GDM1 (cell line): ENCODE data around the gene ZNF391.
"Not testable (repeated sequence)": the region's sequence is repeated elsewhere in the genome, so short reads cannot be mapped to it uniquely, and the experiment has no call there.

ENCODE experiments used
- DNase-seq: peaks from one replicate; lab custom pipeline; 2025; lab: John Stamatoyannopoulos, UW

The ZNF391 gene

DNA sequence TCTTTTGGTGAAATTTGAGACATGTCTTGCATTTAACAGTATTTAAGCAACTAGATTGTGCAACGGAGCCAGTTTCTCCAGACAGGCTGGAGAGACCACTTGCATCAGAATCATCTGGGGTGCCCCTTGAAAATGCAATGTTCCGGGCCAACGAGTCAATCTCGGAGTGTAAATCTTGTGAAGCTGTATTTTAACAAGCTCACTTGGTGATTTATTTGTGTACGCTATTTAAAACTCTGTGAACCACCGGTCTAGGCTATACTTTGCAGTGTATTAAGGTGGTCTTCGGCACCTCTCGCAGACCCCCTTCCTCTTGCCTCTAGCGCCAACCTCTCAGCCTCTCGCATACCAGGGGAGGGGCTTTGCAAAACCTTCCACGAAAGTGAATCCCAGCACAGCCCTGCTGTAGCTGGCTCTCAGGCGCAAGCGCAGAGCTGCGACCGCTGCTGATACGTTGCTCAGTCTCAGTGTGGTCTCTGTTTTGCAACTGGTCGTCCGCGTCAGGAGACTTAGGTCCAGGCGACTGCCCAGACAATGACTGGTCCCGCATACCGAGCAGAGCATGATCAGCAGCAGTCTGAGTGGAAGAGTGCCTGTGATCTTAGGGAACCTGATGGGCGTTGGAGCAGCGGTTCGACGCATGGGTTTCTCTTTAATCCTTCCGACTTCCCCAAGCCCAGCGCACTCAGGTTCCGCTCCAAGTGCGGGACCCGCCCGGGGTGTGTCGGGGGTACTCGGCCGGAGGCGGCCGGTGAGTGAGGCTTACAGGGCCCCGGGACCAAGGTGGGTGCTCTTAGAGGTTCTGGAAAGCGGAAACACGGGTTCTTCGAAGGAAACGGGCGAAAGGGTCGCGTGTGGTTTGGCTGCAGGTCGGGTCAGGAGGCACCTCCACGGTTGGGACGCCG, at the start of gene ZNF391:
Gene ZNF391 (plus strand): TSS at position 467 of the 905 bp plus-strand sequence. CDS start 11,612 bp downstream, outside the sequence.
- DNase-seq = peak; percentile 71

DNA sequence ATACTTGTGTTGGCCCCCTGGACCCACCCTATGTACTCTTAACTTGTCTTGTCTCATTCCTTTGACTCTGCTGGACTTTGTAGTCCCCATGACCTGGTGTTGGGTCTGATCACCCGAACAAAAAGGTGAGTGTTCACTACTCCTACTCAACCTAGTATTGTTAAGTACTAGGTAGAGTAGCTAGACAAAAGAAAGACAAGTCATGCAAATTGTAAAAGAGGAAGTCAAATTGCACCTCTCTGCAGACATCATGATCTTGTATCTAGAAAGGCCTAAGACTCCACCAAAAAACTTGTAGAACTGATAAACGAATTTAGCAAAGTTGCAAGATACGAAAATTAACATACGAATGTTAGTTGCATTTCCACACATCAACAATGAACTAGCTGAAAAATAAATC, 35.7 kb upstream of the ZNF391 start:
- DNase-seq = no peak

GRCh38 chr6:27358786-27359185, 29.8 kb upstream of the ZNF391 start:
- DNase-seq = no peak

GRCh38 chr6:27359231-27359630, 29.3 kb upstream of the ZNF391 start:
- DNase-seq = no peak

GRCh38 chr6:27368202-27368601, 20.4 kb upstream of the ZNF391 start:
- DNase-seq = no peak

DNA sequence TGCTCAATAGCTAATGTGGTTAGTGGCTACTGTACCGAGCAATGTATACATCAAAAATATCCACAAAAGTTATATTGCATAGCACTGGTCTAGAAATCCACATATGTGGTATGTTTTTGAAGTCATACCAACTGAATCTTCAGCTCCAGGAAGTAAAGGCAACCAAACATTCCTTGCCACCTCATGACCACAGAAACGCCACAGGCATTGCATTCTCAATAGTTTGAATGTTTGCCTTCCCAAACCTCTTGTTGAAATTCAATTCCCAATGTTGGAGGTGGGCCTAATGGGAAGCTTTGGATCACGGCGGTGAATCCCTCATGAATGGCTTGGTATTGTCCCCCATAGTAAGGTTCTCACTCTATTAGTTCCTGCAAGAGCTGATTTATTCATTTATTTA, 18.2 kb upstream of the ZNF391 start:
- DNase-seq = no peak

GRCh38 chr6:27374824-27375612, 13.5 kb upstream of the ZNF391 start:
- no peak for DNase-seq

GRCh38 chr6:27375613-27376079, 12.9 kb upstream of the ZNF391 start:
- DNase-seq = no peak

- not testable (repeated sequence) for DNase-seq
Measured at GRCh38 chr6:27378406-27378805, 10.2 kb upstream of the ZNF391 start.

GRCh38 chr6:27381001-27381400, 7.6 kb upstream of the ZNF391 start:
- not testable (repeated sequence) for DNase-seq

DNA sequence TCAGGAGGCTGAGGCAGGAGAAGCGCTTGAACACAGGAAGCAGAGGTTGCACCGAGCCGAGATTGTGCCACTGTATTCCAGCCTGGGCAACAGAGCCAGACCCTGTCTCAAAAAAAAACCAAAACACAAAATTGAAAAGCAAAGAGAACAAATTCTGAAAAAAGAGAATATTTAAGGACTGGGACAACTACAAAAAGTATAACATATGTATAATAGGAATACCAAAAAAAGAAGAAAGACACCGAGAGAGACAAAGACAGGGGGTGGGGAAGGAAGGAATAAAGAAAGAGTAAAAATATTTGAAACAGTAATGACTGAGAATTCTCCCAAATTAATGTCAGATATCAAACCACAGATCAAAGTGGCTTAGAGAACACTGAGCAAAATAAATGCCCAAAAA, 5.5 kb upstream of the ZNF391 start:
- DNase-seq = no peak

GRCh38 chr6:27383481-27383880, 5.1 kb upstream of the ZNF391 start:
- DNase-seq = no peak

- no peak for DNase-seq
Measured at GRCh38 chr6:27392623-27393022, 4.1 kb downstream of the ZNF391 start.

DNA sequence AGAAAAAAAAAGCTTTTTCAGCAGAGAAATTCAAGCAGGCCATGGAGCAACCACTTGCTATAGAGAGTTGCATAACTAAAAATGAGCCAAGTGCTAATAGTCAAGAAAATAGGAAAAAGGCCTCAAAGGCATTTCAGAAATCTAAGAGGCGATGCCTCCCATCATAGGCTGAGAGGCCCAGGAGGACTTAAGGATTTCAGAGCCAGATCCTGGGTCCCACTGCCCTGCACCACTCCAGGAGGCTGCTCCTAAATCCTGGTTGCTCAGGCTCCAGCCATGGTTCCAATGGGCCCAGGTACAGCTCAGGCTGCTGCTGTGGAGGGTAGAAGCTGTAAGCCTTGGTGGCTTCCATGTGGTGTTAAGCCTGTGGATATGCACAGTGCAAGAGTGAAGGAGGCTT, 5.5 kb downstream of the ZNF391 start:
- no peak for DNase-seq

DNA sequence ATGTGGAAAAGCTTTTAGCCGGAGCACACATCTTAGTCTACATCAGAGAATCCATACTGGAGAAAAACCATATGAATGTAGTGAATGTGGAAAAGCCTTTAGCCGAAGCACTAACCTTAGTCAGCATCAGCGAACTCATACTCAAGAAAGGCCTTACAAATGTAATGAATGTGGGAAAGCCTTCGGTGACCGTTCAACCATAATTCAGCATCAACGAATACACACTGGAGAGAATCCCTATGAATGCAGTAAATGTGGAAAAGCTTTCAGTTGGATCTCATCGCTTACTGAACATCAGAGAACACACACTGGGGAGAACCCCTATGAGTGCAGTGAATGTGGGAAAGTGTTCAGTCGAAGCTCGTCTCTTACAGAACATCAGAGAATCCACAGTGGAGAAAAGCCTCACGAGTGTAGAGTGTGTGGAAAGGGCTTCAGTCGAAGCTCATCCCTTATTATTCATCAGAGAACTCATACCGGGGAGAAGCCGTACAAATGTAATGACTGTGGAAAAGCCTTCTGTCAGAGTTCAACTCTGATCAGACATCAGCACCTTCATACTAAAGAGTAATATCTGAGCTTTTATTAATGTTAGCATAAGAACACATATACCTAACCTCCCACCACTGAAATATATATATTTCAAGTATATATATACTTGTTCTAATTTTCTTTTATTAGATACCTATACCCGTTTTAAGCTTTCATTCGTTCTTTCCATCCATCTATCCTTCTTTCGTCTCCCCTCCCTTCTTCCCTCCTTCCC, 12.5 kb downstream of the ZNF391 start:
- DNase-seq = no peak

DNA sequence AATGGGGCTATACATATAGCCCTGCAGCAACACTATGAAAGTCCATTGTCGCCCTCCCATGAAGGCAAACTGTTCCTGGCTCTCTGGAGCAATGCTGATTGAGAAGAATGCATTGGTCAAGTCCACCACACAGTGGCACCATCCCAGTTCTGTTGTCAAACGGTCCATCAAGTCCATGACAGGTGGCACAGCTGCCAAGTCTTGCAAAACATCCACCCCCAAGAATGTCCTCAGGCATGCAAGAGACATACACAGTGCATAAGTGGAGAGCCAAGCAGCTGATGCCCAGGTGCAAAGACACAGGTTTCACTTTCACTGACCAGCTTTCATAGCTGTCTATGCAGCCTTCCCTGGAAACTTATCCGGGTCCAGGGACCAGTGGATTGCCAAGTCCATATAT, 17.5 kb downstream of the ZNF391 start:
- DNase-seq = no peak

DNA sequence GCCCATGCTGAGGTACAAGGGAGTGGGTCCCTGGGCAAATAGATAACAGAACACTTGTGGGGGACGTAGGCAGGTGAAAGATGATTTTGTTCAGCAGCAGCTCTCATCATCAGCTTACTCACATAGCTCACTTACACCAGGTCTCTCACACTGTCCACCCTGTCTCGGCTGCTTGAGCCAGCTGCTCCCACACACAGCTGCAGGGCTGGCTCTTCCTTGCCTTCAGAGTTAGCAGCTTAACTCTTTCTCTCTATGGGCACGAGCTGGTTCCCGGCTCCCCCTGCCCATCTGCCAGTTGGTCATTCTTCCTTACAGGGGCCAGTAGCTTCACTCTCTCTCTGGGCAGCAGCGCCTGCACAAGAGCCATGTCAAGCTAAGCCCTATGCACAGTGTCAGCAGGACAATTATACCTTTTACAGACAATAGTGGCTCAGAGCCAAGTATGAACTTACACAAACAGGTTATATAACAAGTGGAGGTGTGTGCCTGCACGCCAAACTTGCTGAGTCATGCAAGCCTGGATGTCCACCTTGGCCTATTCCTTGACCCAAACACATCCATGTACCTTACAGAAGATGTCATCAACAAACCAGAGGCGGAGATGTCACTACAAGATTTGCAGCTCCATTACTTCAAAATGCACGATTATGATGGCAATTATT, 18.7 kb downstream of the ZNF391 start:
- DNase-seq = no peak

DNA sequence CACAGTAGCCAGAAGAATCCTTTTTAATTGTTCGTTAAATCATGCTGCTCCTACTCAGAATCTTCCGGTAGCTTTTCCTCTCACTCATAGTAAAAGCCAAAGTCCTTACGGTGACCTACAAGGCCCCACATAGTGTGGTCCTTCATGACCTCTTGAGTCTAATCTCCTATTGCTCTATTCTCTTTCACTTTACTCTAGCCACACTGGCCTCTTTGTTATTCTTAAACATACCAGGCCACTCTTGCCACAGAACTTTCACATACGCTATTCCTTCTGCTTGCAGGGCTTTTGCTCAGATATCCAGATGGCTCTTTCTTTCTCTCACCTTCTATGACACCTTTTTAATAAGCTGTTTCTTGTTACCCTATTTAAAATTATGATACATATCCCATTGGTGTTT, 25.7 kb downstream of the ZNF391 start:
- DNase-seq = no peak

DNA sequence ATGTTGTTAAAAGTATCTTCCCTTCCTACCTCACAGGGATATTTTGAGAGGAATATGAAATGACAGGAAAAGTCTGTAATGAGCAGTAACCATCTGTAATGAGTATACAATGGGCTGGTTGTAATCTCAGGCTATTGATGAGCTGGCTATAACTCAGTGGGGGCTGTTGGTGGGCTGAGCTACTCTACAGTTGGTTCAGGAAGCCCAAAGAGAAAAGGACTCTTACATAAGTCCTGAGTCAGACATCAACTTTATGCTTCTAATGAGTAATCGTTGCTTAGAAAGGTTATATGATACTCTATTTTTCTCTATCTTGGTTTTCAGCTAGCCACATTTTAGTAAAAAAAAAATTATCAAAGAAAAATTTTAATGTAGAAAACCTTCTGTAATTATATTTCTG, 26.4 kb downstream of the ZNF391 start:
- no peak for DNase-seq

DNA sequence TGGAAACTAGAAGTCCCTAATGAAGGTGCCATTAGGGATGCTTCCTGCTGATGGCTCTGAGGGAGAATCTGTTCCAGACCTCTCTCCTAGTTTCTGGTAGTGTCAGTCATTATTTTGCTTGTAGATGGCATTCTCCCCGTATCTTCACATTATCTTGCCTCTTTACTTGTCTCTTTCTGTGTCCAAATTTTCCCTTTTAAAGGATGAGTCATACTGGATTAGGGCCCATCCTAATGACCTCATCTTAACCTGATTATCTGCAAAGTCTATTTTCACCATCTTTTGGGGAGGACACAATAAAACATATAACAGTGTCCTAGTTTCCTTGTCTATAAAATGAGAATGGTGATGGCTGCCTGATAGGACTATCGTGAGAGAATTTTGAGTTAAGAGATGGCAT, 27.3 kb downstream of the ZNF391 start:
- no peak for DNase-seq

- DNase-seq = no peak
Measured at GRCh38 chr6:27419363-27419762, 30.8 kb downstream of the ZNF391 start.
